PC-3 (cell line): Measurements from ENCODE around the gene ZIC4. TPM values are rescaled to one million over a fixed set of nuclear protein-coding genes. Genes with fewer than 3 reads are reported as not detected.

Experiments used
- ATAC-seq: fragments of 200-7000 bp; cut with Tn5 transposase; 2 replicates; pipeline ENCODE4 v1.9.1; 2020; ENCODE audit warnings: mild to moderate bottlenecking, moderate library complexity
- BruUV-seq: library from RNA; stranded (reverse); fragments of 400-500 nt; replicated peaks from 2 replicates; lab custom pipeline; 2021; lab: Mats Ljungman, UMichigan
- CTCF ChIA-PET: fragments of 300-600 bp; sonication (Branson Sonifier 250); formaldehyde crosslinking; loops from one replicate; lab custom pipeline; 2022; ENCODE audit warnings: antibody characterized with exemption; lab: Charles Lee
- POLR2A ChIA-PET: fragments of 300-600 bp; sonication (Branson Sonifier 250); formaldehyde crosslinking; loops from one replicate; lab custom pipeline; 2022; ENCODE audit warnings: antibody characterized with exemption; ENCODE audit not compliant: unreplicated experiment; lab: Charles Lee
- DNase-seq: peaks from one replicate; pipeline ENCODE4 v3.0.0-alpha.2; 2015
- H2AFZ ChIP-seq: fragments of 300-600 bp; sonication (generic); 2 replicates; pipeline ENCODE4 v1.6.0; 2016; ENCODE audit warnings: antibody characterized with exemption, low read length
- H3F3A ChIP-seq: fragments of 300-600 bp; sonication (generic); one replicate; pipeline ENCODE4 v1.6.0; 2017; ENCODE audit warnings: antibody characterized with exemption, low read length, control low read depth, mild to moderate bottlenecking; ENCODE audit not compliant: unreplicated experiment
- H3K27ac ChIP-seq: fragments of 300-600 bp; sonication (generic); 2 replicates; pipeline ENCODE4 v1.5.1; 2016; ENCODE audit warnings: mild to moderate bottlenecking, low read length
- H3K27me3 ChIP-seq: fragments of 300-600 bp; sonication (generic); 2 replicates; pipeline ENCODE4 v1.6.1; 2016; ENCODE audit warnings: low read length, mixed read lengths
- H3K36me3 ChIP-seq: fragments of 300-600 bp; sonication (generic); 2 replicates; pipeline ENCODE4 v1.6.1; 2016; ENCODE audit warnings: low read depth, mixed run types, low read length, mixed read lengths
- H3K4me1 ChIP-seq: fragments of 300-600 bp; sonication (generic); 2 replicates; pipeline ENCODE4 v1.5.1; 2016; ENCODE audit warnings: low read length; ENCODE audit not compliant: insufficient read depth
- H3K4me2 ChIP-seq: fragments of 300-600 bp; sonication (generic); 2 replicates; pipeline ENCODE4 v1.6.0; 2016; ENCODE audit warnings: low read length
- H3K4me3 ChIP-seq: fragments of 300-600 bp; sonication (generic); 2 replicates; pipeline ENCODE4 v1.5.1; 2016; ENCODE audit warnings: mild to moderate bottlenecking, low read length, mixed read lengths
- H3K79me2 ChIP-seq: fragments of 300-600 bp; sonication (generic); 2 replicates; pipeline ENCODE4 v1.6.1; 2017; ENCODE audit warnings: low read length, mixed read lengths
- H3K9ac ChIP-seq: fragments of 300-600 bp; sonication (generic); 2 replicates; pipeline ENCODE4 v1.6.0; 2016; ENCODE audit warnings: mild to moderate bottlenecking, low read length
- H3K9me2 ChIP-seq: fragments of 300-600 bp; sonication (generic); replicated peaks from 2 replicates; pipeline ENCODE4 v1.6.1; 2016; ENCODE audit warnings: mixed run types, low read length, mixed read lengths
- H3K9me3 ChIP-seq: fragments of 300-600 bp; sonication (generic); 2 replicates; pipeline ENCODE4 v1.6.1; 2016; ENCODE audit warnings: low read length, mixed read lengths
- H4K20me1 ChIP-seq: fragments of 300-600 bp; sonication (generic); 2 replicates; pipeline ENCODE4 v1.6.1; 2016; ENCODE audit warnings: low read length, mixed read lengths
- EZH2 ChIP-seq: fragments of 300-600 bp; sonication (generic); IDR thresholded peaks from one replicate; pipeline ENCODE4 v1.6.1; 2017; ENCODE audit warnings: antibody characterized with exemption, mild to moderate bottlenecking, low read length; ENCODE audit not compliant: unreplicated experiment
- EZH2phosphoT487 ChIP-seq: fragments of 300-600 bp; sonication (generic); IDR thresholded peaks from 2 replicates; pipeline ENCODE4 v1.6.1; 2018; ENCODE audit warnings: mild to moderate bottlenecking, antibody characterized with exemption, low read length, borderline replicate concordance
- intact Hi-C: fragments of 100-400 bp; cut with micrococcal nuclease; formaldehyde crosslinking; loops from 2 replicates; pipeline ENCODE4 v1.9.0; 2023
- total RNA-seq: library from RNA; depleted of rRNA; stranded (reverse); fragments of >200 nt; gene quantifications from 2 replicates; pipeline ENCODE4 v1.2.3, GENCODE V29; 2014
- TF ChIP-seq, protein P1 (sequence below): fragments of 300-600 bp; sonication (generic); conservative IDR thresholded peaks from 2 replicates; pipeline ENCODE4 v1.5.1; 2017; ENCODE audit warnings: antibody characterized with exemption, low read depth, mild to moderate bottlenecking, low read length

The ZIC4 gene
- total RNA-seq, 1 experiment from 2014 or later: not detected

DNA sequence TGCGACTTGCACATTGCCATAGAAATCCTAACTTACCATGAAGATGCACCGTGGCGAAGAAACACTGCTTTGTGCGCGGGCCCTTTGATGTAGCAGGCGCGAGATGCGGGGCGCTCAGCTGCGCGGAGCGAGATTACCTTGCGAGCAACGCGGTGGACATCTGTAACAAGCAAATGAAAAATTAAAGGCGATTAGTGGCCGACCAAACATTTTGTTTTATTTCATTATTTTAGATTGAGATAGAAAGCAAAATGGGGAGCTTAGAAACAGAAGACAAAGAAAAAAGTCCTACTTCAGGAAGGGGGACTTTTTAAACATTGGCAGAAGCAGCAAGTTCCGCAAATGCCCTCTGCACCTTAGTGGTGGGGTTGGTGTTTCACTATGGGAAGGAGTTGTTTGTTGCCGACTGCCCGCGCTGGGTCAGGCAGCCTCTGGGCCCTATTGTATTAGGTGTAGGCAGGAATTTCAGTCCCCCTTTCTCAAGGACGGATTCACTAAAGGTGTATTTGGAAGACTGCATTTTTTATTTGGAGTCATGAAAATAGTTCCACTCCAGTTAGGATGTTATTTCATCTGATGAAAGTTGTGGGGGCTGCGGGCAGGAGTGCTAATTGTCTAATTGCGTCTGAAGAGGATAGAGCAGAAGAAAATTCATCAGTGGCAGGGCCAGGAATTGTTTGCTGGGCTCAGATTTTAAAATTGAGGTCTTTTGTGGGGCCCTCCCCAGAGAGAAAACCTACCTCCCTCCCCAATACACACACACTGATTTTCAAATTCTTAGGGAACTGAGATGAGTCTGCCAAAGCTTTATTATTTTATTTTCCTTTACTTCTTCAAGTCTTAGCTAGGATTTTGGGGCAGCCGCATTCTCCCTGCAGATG, 17.4 kb downstream of the ZIC4 start:
- no peak overlapping the region for H3K4me3 ChIP-seq
- intact Hi-C loops: no loop called here
- ATAC-seq (no peak), DNase-seq (no peak)
- BruUV-seq: no TSS peak
- no peaks in the 10 kb centered on the region for H4K20me1 ChIP-seq
- H3K9me3 ChIP-seq: no peaks in the 10 kb centered on the region
- POLR2A ChIA-PET: interaction anchor here (0.7 kb wide), 1 partner anchor 24 kb away, joined by 6 read pairs; no protein-coding TSS in a partner anchor
- no peaks in the 10 kb centered on the region for H3K79me2 ChIP-seq
- H3K4me2 ChIP-seq: no peak overlapping the region
- CTCF ChIA-PET: no interaction called here
- H3K36me3 ChIP-seq: no peaks in the 10 kb centered on the region
- H3K4me1 ChIP-seq: no peaks in the 10 kb centered on the region
- no peaks in the 10 kb centered on the region for H3F3A ChIP-seq
- TF ChIP-seq EZH2phosphoT487 (no peak), EZH2 (no peak)
- TF ChIP-seq, protein P1, sequence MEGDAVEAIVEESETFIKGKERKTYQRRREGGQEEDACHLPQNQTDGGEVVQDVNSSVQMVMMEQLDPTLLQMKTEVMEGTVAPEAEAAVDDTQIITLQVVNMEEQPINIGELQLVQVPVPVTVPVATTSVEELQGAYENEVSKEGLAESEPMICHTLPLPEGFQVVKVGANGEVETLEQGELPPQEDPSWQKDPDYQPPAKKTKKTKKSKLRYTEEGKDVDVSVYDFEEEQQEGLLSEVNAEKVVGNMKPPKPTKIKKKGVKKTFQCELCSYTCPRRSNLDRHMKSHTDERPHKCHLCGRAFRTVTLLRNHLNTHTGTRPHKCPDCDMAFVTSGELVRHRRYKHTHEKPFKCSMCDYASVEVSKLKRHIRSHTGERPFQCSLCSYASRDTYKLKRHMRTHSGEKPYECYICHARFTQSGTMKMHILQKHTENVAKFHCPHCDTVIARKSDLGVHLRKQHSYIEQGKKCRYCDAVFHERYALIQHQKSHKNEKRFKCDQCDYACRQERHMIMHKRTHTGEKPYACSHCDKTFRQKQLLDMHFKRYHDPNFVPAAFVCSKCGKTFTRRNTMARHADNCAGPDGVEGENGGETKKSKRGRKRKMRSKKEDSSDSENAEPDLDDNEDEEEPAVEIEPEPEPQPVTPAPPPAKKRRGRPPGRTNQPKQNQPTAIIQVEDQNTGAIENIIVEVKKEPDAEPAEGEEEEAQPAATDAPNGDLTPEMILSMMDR: no peak
- no peaks in the 10 kb centered on the region for H3K9me2 ChIP-seq
- H3K27ac ChIP-seq: no peak overlapping the region
- H3K27me3 ChIP-seq: peaks cover 78% of the 10 kb centered on the region
- H3K9ac ChIP-seq: no peak overlapping the region
- H2AFZ ChIP-seq: no peak overlapping the region

- Histone ChIP-seq H3K36me3 (no peaks in the 10 kb centered on the region), H3K4me3 (no peak overlapping the region), H3K27ac (no peak overlapping the region), H3K9ac (no peak overlapping the region), H3K9me2 (no peaks in the 10 kb centered on the region), H3K79me2 (no peaks in the 10 kb centered on the region), H3K4me2 (no peak overlapping the region), H4K20me1 (no peaks in the 10 kb centered on the region), H2AFZ (no peak overlapping the region), H3F3A (no peaks in the 10 kb centered on the region), H3K27me3 (peaks cover 85% of the 10 kb centered on the region), H3K9me3 (no peaks in the 10 kb centered on the region), H3K4me1 (no peaks in the 10 kb centered on the region)
- intact Hi-C loops: no loop called here
- no peak for DNase-seq
- CTCF ChIA-PET: no interaction called here
- no peak for ATAC-seq
- POLR2A ChIA-PET: no interaction called here
- no TSS peak for BruUV-seq
- TF ChIP-seq EZH2phosphoT487: no peak
- no peak for TF ChIP-seq EZH2
- TF ChIP-seq, protein P1: no peak
Observed at GRCh38 chr3:147387885-147388699, 18.3 kb downstream of the ZIC4 start.
